ENCODE measurements around the gene SYT1. TPM values are rescaled to one million over a fixed set of nuclear protein-coding genes. Genes with fewer than 3 reads are reported as not detected.
A peak's percentile ranks its signal among the peaks of the same experiment; 100 is the strongest.

The SYT1 gene
- total and polyA plus RNA-seq, 4 donors: 38.0 to 113 (median 97.8) TPM

- no peak for DNase-seq (ENCODE audit: low read depth in 4 of 6, low spot score in 6 of 6)
- Histone ChIP-seq H3K36me3 (ENCODE audit: control insufficient read depth, insufficient read depth, low read length) (no peaks in the 10 kb centered on the region), H3K9me3 (ENCODE audit: control insufficient read depth, insufficient read depth, low read length) (no peaks in the 10 kb centered on the region), H3K4me3 (ENCODE audit: low read depth, low read length) (no peak overlapping the region), H3K27ac (ENCODE audit: low read depth, low read length) (no peak overlapping the region), H3K4me1 (ENCODE audit: control insufficient read depth, insufficient read depth, low read length) (no peaks in the 10 kb centered on the region), H3K27me3 (ENCODE audit: control insufficient read depth, insufficient read depth, low read length) (no peaks in the 10 kb centered on the region)
- no CpG with 5 or more reads among the region's 1 CpG for WGBS (ENCODE audit: insufficient coverage)
These were observed 193.8 kb downstream of the SYT1 start for GRCh38 chr12:79058342-79058741.

- no peak for DNase-seq (ENCODE audit: low read depth in 4 of 6, low spot score in 6 of 6)
- Histone ChIP-seq H3K9me3 (ENCODE audit: control insufficient read depth, insufficient read depth, low read length) (no peaks in the 10 kb centered on the region), H3K27ac (ENCODE audit: low read depth, low read length) (no peak overlapping the region), H3K4me3 (ENCODE audit: low read depth, low read length) (no peak overlapping the region), H3K27me3 (ENCODE audit: control insufficient read depth, insufficient read depth, low read length) (no peaks in the 10 kb centered on the region), H3K36me3 (ENCODE audit: control insufficient read depth, insufficient read depth, low read length) (no peaks in the 10 kb centered on the region), H3K4me1 (ENCODE audit: control insufficient read depth, insufficient read depth, low read length) (no peaks in the 10 kb centered on the region)
These were observed 195.0 kb downstream of the SYT1 start for GRCh38 chr12:79059557-79059956.

- H3K36me3 ChIP-seq (ENCODE audit: control insufficient read depth, insufficient read depth, low read length): no peaks in the 10 kb centered on the region
- no CpG with 5 or more reads among the region's 1 CpG for WGBS (ENCODE audit: insufficient coverage)
- peak in 1 of 6 donors; percentile 24 for DNase-seq (ENCODE audit: low read depth in 4 of 6, low spot score in 6 of 6)
- H3K27me3 ChIP-seq (ENCODE audit: control insufficient read depth, insufficient read depth, low read length): no peaks in the 10 kb centered on the region
- no peaks in the 10 kb centered on the region for H3K9me3 ChIP-seq (ENCODE audit: control insufficient read depth, insufficient read depth, low read length)
- H3K27ac ChIP-seq (ENCODE audit: low read depth, low read length): no peak overlapping the region
- no peaks in the 10 kb centered on the region for H3K4me1 ChIP-seq (ENCODE audit: control insufficient read depth, insufficient read depth, low read length)
- H3K4me3 ChIP-seq (ENCODE audit: low read depth, low read length): no peak overlapping the region
These were observed 198.7 kb downstream of the SYT1 start for GRCh38 chr12:79063258-79063657.

- H3K4me3 ChIP-seq (ENCODE audit: low read depth, low read length): no peak overlapping the region
- no peak for DNase-seq (ENCODE audit: low read depth in 4 of 6, low spot score in 6 of 6)
- no peaks in the 10 kb centered on the region for H3K9me3 ChIP-seq (ENCODE audit: control insufficient read depth, insufficient read depth, low read length)
- H3K4me1 ChIP-seq (ENCODE audit: control insufficient read depth, insufficient read depth, low read length): no peaks in the 10 kb centered on the region
- no peaks in the 10 kb centered on the region for H3K27me3 ChIP-seq (ENCODE audit: control insufficient read depth, insufficient read depth, low read length)
- no peaks in the 10 kb centered on the region for H3K36me3 ChIP-seq (ENCODE audit: control insufficient read depth, insufficient read depth, low read length)
- H3K27ac ChIP-seq (ENCODE audit: low read depth, low read length): no peak overlapping the region
These were observed 203.4 kb downstream of the SYT1 start for GRCh38 chr12:79067977-79068376.

- Histone ChIP-seq H3K36me3 (ENCODE audit: control insufficient read depth, insufficient read depth, low read length) (no peaks in the 10 kb centered on the region), H3K4me3 (ENCODE audit: low read depth, low read length) (no peak overlapping the region), H3K27me3 (ENCODE audit: control insufficient read depth, insufficient read depth, low read length) (no peaks in the 10 kb centered on the region), H3K4me1 (ENCODE audit: control insufficient read depth, insufficient read depth, low read length) (no peaks in the 10 kb centered on the region), H3K27ac (ENCODE audit: low read depth, low read length) (no peak overlapping the region), H3K9me3 (ENCODE audit: control insufficient read depth, insufficient read depth, low read length) (no peaks in the 10 kb centered on the region)
- no peak for DNase-seq (ENCODE audit: low read depth in 4 of 6, low spot score in 6 of 6)
These were observed 204.4 kb downstream of the SYT1 start for GRCh38 chr12:79069009-79069408.

- no peaks in the 10 kb centered on the region for H3K36me3 ChIP-seq (ENCODE audit: control insufficient read depth, insufficient read depth, low read length)
- DNase-seq (ENCODE audit: low read depth in 4 of 6, low spot score in 6 of 6): no peak
- H3K9me3 ChIP-seq (ENCODE audit: control insufficient read depth, insufficient read depth, low read length): no peaks in the 10 kb centered on the region
- WGBS (ENCODE audit: insufficient coverage): no CpG with 5 or more reads among the region's 1 CpG
- no peaks in the 10 kb centered on the region for H3K27me3 ChIP-seq (ENCODE audit: control insufficient read depth, insufficient read depth, low read length)
- no peak overlapping the region for H3K27ac ChIP-seq (ENCODE audit: low read depth, low read length)
- H3K4me1 ChIP-seq (ENCODE audit: control insufficient read depth, insufficient read depth, low read length): no peaks in the 10 kb centered on the region
- H3K4me3 ChIP-seq (ENCODE audit: low read depth, low read length): no peak overlapping the region
These were observed 206.9 kb downstream of the SYT1 start for GRCh38 chr12:79071498-79071897.

- no peak for DNase-seq (ENCODE audit: low read depth in 4 of 6, low spot score in 6 of 6)
- H3K27ac ChIP-seq (ENCODE audit: low read depth, low read length): no peak overlapping the region
- H3K4me1 ChIP-seq (ENCODE audit: control insufficient read depth, insufficient read depth, low read length): no peaks in the 10 kb centered on the region
- no peaks in the 10 kb centered on the region for H3K27me3 ChIP-seq (ENCODE audit: control insufficient read depth, insufficient read depth, low read length)
- no peak overlapping the region for H3K4me3 ChIP-seq (ENCODE audit: low read depth, low read length)
- WGBS (ENCODE audit: insufficient coverage): 88% methylated on average over 2 of the region's 2 CpGs
- no peaks in the 10 kb centered on the region for H3K9me3 ChIP-seq (ENCODE audit: control insufficient read depth, insufficient read depth, low read length)
- no peaks in the 10 kb centered on the region for H3K36me3 ChIP-seq (ENCODE audit: control insufficient read depth, insufficient read depth, low read length)
These were observed 208.9 kb downstream of the SYT1 start for GRCh38 chr12:79073506-79073905.

GRCh38 chr12:79082595-79082994 is 218.0 kb downstream of the SYT1 start:
- Histone ChIP-seq H3K4me3 (ENCODE audit: low read depth, low read length) (no peak overlapping the region), H3K9me3 (ENCODE audit: control insufficient read depth, insufficient read depth, low read length) (no peaks in the 10 kb centered on the region), H3K4me1 (ENCODE audit: control insufficient read depth, insufficient read depth, low read length) (no peaks in the 10 kb centered on the region), H3K36me3 (ENCODE audit: control insufficient read depth, insufficient read depth, low read length) (no peaks in the 10 kb centered on the region), H3K27me3 (ENCODE audit: control insufficient read depth, insufficient read depth, low read length) (no peaks in the 10 kb centered on the region), H3K27ac (ENCODE audit: low read depth, low read length) (no peak overlapping the region)
- no peak for DNase-seq (ENCODE audit: low read depth in 4 of 6, low spot score in 6 of 6)
- WGBS (ENCODE audit: insufficient coverage): no CpG with 5 or more reads among the region's 1 CpG

- Histone ChIP-seq H3K36me3 (ENCODE audit: control insufficient read depth, insufficient read depth, low read length) (no peaks in the 10 kb centered on the region), H3K27me3 (ENCODE audit: control insufficient read depth, insufficient read depth, low read length) (no peaks in the 10 kb centered on the region), H3K9me3 (ENCODE audit: control insufficient read depth, insufficient read depth, low read length) (no peaks in the 10 kb centered on the region), H3K4me1 (ENCODE audit: control insufficient read depth, insufficient read depth, low read length) (no peaks in the 10 kb centered on the region), H3K4me3 (ENCODE audit: low read depth, low read length) (no peak overlapping the region), H3K27ac (ENCODE audit: low read depth, low read length) (no peak overlapping the region)
- DNase-seq (ENCODE audit: low read depth in 4 of 6, low spot score in 6 of 6): no peak
These were observed 218.6 kb downstream of the SYT1 start for GRCh38 chr12:79083181-79083580.

GRCh38 chr12:79085106-79085682 is 220.6 kb downstream of the SYT1 start:
- no peak overlapping the region for H3K4me3 ChIP-seq (ENCODE audit: low read depth, low read length)
- no peaks in the 10 kb centered on the region for H3K27me3 ChIP-seq (ENCODE audit: control insufficient read depth, insufficient read depth, low read length)
- 100% methylated on average over 2 of the region's 2 CpGs for WGBS (ENCODE audit: insufficient coverage)
- no peaks in the 10 kb centered on the region for H3K4me1 ChIP-seq (ENCODE audit: control insufficient read depth, insufficient read depth, low read length)
- H3K36me3 ChIP-seq (ENCODE audit: control insufficient read depth, insufficient read depth, low read length): no peaks in the 10 kb centered on the region
- DNase-seq (ENCODE audit: low read depth in 4 of 6, low spot score in 6 of 6): no peak
- H3K9me3 ChIP-seq (ENCODE audit: control insufficient read depth, insufficient read depth, low read length): no peaks in the 10 kb centered on the region
- no peak overlapping the region for H3K27ac ChIP-seq (ENCODE audit: low read depth, low read length)
